MG63 (cell line): Measurements from ENCODE around the gene IL2. TPM values are rescaled to one million over a fixed set of nuclear protein-coding genes. Genes with fewer than 3 reads are reported as not detected.
A peak's percentile ranks its signal among the peaks of the same experiment; 100 is the strongest.

Source experiments
- DNase-seq: peaks from one replicate; pipeline ENCODE4 v3.0.0-alpha.2; 2020
- H3K27me3 ChIP-seq: fragments of 250-450 bp; sonication (Bioruptor Pico); 2 replicates; pipeline ENCODE4 v1.5.1; 2020; ENCODE audit warnings: mild to moderate bottlenecking, moderate library complexity
- H3K36me3 ChIP-seq: fragments of 250-450 bp; sonication (Bioruptor Pico); 2 replicates; pipeline ENCODE4 v1.5.1; 2020; ENCODE audit warnings: mild to moderate bottlenecking, moderate library complexity
- H3K4me3 ChIP-seq: fragments of 250-450 bp; sonication (Bioruptor Pico); 2 replicates; pipeline ENCODE4 v1.5.1; 2020; ENCODE audit warnings: mild to moderate bottlenecking, moderate library complexity
- H3K9me3 ChIP-seq: fragments of 250-450 bp; sonication (Bioruptor Pico); 2 replicates; pipeline ENCODE4 v1.5.1; 2020; ENCODE audit warnings: mild to moderate bottlenecking, moderate library complexity
- total RNA-seq: library from RNA; depleted of rRNA; stranded (reverse); fragments of >200 nt; shearing (Covaris generic); gene quantifications from 2 replicates; pipeline ENCODE4 v1.2.3, GENCODE V29; 2014; ENCODE audit warnings: low replicate concordance; rRNA removed

Gene IL2
- total RNA-seq: not detected in 2 replicates

GRCh38 chr4:122456231-122457116 lies at the start of gene IL2:
IL2 (minus strand) TSS chr4:122456725; CDS start chr4:122456440, 285 bp downstream.
- no peaks in the 10 kb centered on the region for H3K27me3 ChIP-seq
- no peak for DNase-seq
- no peak within 1 kb of the TSS for H3K4me3 ChIP-seq
- no peaks in the 10 kb centered on the region for H3K9me3 ChIP-seq
- no peaks in the 10 kb centered on the region for H3K36me3 ChIP-seq

DNA sequence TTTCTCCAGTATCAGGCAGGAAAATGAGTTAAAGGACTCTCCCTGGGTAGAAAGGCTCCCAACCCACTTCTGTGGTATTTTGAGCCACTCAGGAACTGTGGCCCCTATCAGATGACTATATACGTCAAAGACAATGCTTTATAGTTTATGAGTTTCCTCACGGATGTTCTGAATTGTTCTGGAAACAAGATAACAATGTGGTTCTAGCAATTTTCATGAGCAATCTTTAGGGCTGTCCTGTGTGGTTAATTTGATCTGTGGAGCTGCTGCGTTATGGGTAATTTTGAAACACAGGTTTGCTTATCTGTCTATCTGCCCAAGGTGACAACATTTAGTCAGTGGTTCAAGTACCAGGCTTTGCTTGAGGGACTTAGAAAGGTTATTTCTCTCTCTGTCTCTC lies 46.7 kb upstream of the IL2 start:
- H3K9me3 ChIP-seq: no peaks in the 10 kb centered on the region; the same call in 1 of the 2 replicates
- H3K36me3 ChIP-seq: no peaks in the 10 kb centered on the region
- no peak for DNase-seq
- no peaks in the 10 kb centered on the region for H3K27me3 ChIP-seq
- H3K4me3 ChIP-seq: no peak overlapping the region

- no peaks in the 10 kb centered on the region for H3K36me3 ChIP-seq
- H3K27me3 ChIP-seq: no peaks in the 10 kb centered on the region
- no peaks in the 10 kb centered on the region; the same call in 1 of the 2 replicates for H3K9me3 ChIP-seq
- no peak overlapping the region for H3K4me3 ChIP-seq
- peak; percentile 45 for DNase-seq
These were observed 44.5 kb upstream of the IL2 start for GRCh38 chr4:122500852-122501501.

DNA sequence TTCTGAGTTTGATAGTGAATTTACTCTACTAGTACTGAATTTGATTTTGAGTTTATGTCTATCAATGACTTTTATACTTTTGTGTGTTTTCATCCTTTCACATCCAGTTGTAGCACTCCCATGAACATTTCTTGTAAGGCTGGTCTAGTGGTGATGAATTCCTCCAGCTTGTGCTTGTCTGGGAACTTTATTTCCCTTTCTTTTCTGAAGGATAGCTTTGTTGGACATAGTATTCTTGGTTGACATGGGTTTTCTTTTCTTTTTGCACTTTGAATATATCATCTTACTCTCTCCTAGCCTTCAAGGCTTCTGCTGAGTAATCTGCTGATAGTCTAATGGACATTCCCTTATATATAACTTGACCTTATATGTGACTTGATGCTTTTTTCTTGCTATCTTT lies 32.5 kb upstream of the IL2 start:
- Histone ChIP-seq H3K9me3 (peaks cover 14% of the 10 kb centered on the region), H3K27me3 (no peaks in the 10 kb centered on the region), H3K36me3 (no peaks in the 10 kb centered on the region), H3K4me3 (no peak overlapping the region)
- DNase-seq: no peak

GRCh38 chr4:122483481-122483880 lies 27.0 kb upstream of the IL2 start:
- Histone ChIP-seq H3K9me3 (no peaks in the 10 kb centered on the region), H3K27me3 (no peaks in the 10 kb centered on the region), H3K4me3 (no peak overlapping the region), H3K36me3 (no peaks in the 10 kb centered on the region)
- no peak for DNase-seq

DNA sequence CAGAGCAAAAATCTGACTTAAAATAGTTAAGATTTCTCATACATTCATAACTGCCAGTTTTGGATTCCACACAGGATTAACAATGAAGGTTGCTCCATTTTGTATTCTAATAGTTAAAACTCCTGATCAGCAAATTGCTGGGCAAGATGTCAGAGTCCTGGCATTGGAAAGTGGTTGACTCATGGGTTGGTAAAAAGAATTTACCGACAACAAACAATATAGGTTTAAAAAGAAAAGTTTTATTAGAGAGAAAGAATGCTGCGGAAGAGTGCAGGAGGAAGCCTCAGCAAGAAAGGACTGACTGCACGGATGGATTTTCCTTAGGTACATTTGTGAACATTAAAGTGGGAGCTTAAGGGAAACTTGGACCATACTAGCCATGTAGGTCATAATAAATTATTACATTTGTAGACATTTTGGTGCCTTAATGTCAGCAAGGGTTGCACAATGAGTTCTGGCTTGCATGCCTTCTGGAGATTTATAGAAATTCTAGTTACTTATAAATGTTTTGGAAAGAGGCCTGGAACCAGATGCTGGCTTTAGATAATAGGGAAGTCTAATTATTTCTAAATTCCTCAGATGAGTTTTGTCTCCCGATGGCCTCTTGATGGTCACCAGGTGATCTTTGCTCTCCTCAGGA lies 25.4 kb upstream of the IL2 start:
- Histone ChIP-seq H3K27me3 (no peaks in the 10 kb centered on the region), H3K9me3 (no peaks in the 10 kb centered on the region), H3K36me3 (no peaks in the 10 kb centered on the region), H3K4me3 (peak overlapping the region; percentile 10)
- DNase-seq: peak; percentile 74

DNA sequence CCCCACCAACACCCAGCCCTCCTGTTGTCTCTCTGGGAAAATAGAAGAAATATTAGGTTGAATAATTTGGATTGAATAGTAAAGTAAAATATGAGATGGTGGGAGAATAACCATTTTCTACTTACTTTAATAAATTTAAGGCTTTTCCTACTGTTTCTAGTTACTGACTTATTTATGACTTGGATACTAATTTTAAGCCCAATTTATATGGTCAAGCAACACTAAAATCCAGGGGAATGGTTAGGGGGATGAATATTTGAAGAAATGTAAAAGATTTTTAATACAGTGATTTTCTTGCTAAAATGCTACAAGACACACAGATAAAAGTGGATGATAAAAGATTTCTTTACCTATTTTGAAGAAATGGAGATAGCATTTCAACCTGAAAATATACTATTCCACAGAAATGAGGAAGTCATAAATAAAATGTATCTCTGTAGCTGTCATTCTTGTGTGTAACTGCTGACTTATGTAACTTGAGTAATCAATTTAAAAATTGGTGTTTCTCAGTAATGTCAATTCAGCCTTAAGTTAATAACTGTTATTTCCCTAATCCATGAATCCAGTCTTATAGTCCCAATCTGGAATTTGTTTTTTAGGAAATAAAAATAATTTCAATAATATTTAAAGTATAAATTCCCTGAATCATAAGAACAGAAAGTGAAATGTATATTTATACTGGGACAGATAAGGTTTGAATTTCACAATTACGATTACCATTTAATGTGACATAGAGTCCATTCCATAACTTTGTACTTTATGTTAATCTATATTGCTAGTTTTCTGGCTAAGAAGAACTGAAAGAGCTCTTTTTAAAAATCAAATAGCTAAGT lies 24.3 kb upstream of the IL2 start:
- Histone ChIP-seq H3K27me3 (no peaks in the 10 kb centered on the region), H3K9me3 (no peaks in the 10 kb centered on the region), H3K4me3 (no peak overlapping the region), H3K36me3 (no peaks in the 10 kb centered on the region)
- DNase-seq: no peak

GRCh38 chr4:122479935-122480416 lies 23.5 kb upstream of the IL2 start:
- Histone ChIP-seq H3K36me3 (no peaks in the 10 kb centered on the region), H3K27me3 (no peaks in the 10 kb centered on the region), H3K4me3 (no peak overlapping the region), H3K9me3 (no peaks in the 10 kb centered on the region)
- peak; percentile 65 for DNase-seq

DNA sequence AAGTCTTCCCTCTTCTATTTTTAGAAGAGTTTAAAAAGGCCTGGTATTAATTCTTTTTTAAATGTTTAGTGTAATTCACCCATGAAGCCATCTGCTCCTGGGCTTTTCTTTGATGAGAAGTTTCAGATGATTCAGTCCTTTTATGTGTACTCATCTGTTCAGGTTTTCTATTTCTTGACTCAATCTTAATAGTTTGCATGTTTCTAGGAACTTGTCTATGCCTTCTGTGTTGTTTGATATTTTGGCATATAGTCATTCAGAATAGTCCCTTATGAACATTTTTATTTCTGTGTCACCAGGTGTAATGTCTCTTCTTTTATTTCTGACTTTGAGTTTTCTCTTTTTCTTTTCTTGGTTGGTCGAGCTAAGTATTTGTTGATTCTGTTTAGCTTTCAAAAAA lies 20.2 kb upstream of the IL2 start:
- H3K36me3 ChIP-seq: no peaks in the 10 kb centered on the region
- H3K9me3 ChIP-seq: no peaks in the 10 kb centered on the region
- no peak for DNase-seq
- H3K27me3 ChIP-seq: no peaks in the 10 kb centered on the region
- H3K4me3 ChIP-seq: no peak overlapping the region

DNA sequence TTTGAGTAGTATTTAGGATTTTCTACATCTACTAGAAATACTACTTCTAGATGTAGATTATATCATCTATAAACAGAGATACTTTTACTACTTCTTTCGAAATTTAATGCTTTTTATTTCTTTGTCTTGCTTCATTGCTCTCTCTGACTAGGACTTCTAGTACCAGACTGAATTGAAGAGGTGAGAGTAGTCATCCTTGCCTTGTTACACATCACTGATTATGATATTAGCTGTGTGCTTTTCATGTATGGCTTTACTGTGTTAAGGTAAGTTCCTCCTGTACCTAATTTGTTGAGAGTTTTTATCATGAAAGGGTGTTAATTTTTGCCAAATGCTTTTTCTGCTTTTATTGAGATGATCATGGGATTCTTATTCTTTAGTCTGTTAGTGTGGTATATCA lies 19.6 kb upstream of the IL2 start:
- H3K36me3 ChIP-seq: no peaks in the 10 kb centered on the region
- H3K9me3 ChIP-seq: no peaks in the 10 kb centered on the region
- H3K27me3 ChIP-seq: no peaks in the 10 kb centered on the region
- no peak for DNase-seq
- H3K4me3 ChIP-seq: no peak overlapping the region

DNA sequence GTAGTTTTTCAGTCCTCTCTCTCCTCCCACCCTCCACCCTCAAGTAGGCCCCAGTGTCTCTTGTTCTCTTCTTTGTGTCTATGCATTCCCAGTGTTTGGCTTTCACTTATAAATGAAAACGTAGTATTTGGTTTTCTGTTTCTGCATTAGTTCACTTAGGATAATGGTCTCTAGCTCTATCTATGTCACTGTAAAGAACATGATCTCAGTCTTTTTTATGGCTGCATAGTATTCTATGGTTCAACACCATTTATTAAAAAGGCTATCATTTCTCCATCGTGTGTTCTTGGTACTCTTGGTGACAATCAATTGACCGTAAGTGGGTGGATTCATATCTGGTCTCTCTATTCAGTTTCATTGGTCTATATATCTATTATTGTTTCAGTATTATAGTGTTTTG lies 18.7 kb upstream of the IL2 start:
- Histone ChIP-seq H3K27me3 (no peaks in the 10 kb centered on the region), H3K9me3 (no peaks in the 10 kb centered on the region), H3K36me3 (no peaks in the 10 kb centered on the region), H3K4me3 (no peak overlapping the region)
- no peak for DNase-seq

- Histone ChIP-seq H3K4me3 (no peak overlapping the region), H3K9me3 (no peaks in the 10 kb centered on the region)
- no peak for DNase-seq
These were observed 12.9 kb upstream of the IL2 start for GRCh38 chr4:122469457-122469856.

DNA sequence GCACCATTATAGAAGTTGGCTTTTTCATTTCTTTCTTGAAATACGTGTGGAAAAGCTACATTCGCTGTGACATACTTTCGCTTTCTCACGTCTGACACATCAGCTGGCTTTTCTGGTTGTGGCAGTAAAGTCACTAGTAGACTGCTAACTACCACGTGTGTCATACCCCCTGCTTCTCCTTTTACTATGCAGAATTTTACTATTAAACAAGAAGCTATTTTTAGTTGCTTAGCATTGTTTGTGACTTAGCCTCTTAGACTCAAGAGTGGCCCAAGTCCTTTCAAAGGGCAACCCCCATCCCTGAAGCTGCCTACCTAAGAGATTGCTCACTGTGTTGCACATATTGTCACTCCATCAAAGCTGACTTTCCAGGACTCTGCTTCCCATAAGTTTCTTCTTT lies 2.1 kb upstream of the IL2 start:
- H3K4me3 ChIP-seq: peak overlapping the region; percentile 16
- H3K27me3 ChIP-seq: no peaks in the 10 kb centered on the region
- H3K9me3 ChIP-seq: no peaks in the 10 kb centered on the region
- H3K36me3 ChIP-seq: no peaks in the 10 kb centered on the region
- DNase-seq: no peak

More at GRCh38 chr4:122469457-122469856, 12.9 kb upstream of the IL2 start:
- no peaks in the 10 kb centered on the region for H3K27me3 ChIP-seq
- no peaks in the 10 kb centered on the region for H3K36me3 ChIP-seq

- no peaks in the 10 kb centered on the region for H3K9me3 ChIP-seq
- no peak overlapping the region for H3K4me3 ChIP-seq
- DNase-seq: no peak
- no peaks in the 10 kb centered on the region for H3K27me3 ChIP-seq
- H3K36me3 ChIP-seq: no peaks in the 10 kb centered on the region
These were observed 3.0 kb downstream of the IL2 start for GRCh38 chr4:122453384-122453995.

DNA sequence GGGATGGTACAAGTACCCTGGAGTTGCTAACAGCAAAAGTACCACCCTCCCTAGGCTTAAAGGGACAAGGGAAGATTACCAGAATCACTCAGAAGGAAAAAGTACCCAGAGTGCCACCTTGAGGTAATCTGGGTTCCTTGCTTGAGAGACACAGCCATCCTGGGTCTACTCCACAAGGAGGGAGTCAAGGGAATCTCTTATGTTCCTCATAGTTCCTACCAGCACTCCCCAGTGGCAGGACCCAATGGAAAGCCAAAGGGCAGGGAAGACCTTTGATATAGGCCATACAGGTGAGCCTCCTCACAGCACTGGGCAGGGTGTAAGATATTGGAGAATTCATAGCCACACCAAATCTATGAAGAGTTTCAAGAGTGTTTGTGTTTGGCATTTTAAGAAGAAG lies 5.7 kb downstream of the IL2 start:
- Histone ChIP-seq H3K36me3 (no peaks in the 10 kb centered on the region), H3K9me3 (no peaks in the 10 kb centered on the region), H3K27me3 (no peaks in the 10 kb centered on the region), H3K4me3 (no peak overlapping the region)
- DNase-seq: no peak

DNA sequence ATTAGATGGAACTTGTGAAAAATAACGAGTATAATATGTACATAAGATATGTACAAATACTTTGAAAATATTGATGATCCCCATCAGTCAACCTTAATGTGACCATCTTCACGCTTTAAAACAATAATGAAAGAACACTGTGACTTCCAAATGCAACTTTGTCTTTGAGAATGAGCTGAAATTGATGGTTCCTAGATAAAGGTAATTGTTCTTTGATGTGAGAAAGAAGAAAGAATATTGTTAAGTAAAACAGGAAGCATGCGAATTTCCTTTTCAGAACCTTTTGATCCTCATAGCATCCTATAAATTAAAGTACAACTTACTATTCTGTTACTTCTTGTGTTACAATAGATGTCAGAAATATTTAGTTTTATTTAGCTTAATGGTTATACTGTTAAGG lies 22.2 kb downstream of the IL2 start:
- DNase-seq: no peak
- no peaks in the 10 kb centered on the region for H3K9me3 ChIP-seq
- H3K36me3 ChIP-seq: no peaks in the 10 kb centered on the region
- no peak overlapping the region for H3K4me3 ChIP-seq
- H3K27me3 ChIP-seq: no peaks in the 10 kb centered on the region
